Fibroblast of villous mesenchyme (primary cell): ENCODE data around the gene NPM1. TPM values are rescaled to one million over a fixed set of nuclear protein-coding genes. Genes with fewer than 3 reads are reported as not detected.

Experiments used
- DNase-seq: peaks from one replicate; pipeline ENCODE4 v3.0.0-alpha.2; 2010; ENCODE audit warnings: low read depth
- H3K4me3 ChIP-seq: 2 replicates; pipeline ENCODE4 v1.5.1; 2011; ENCODE audit warnings: low read depth, mild to moderate bottlenecking, low read length
- CTCF ChIP-seq: IDR thresholded peaks from 2 replicates; pipeline ENCODE4 v1.5.1; 2012; ENCODE audit warnings: low read depth, mild to moderate bottlenecking, low read length; ENCODE audit not compliant: insufficient read depth
- small RNA-seq: library from RNA; depleted of rRNA; stranded (forward); fragments of <200 nt; gene quantifications from one replicate; pipeline ENCODE3, GENCODE V24; 2012
- total RNA-seq: library from RNA; depleted of rRNA; stranded (reverse); fragments of >200 nt; gene quantifications from 2 replicates; pipeline ENCODE4 v1.2.3, GENCODE V29; 2012

The NPM1 gene
- total RNA-seq, 1 donor: 1,000 TPM

DNA sequence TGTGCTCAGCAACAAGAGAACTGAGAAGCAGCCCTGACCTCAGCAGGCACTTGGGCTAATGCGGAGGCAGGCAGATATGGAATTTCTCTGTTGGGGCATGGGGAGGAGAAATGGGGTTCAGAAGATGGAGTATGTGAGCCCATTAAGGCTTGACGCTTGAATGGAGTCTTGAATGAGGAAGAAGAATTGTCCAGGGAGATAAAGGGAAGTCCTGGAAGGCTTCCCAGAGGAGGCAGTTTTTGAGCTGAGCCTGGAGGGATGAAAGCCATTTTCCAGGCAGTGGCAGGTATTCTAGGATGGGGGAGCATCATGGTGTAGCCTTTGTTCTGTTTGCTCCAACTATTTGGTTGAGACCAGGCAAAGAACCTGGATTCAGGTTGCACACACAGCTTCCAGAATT lies 66.3 kb downstream of the NPM1 start:
- no peak for DNase-seq
- no peak overlapping the region for H3K4me3 ChIP-seq
- TF ChIP-seq CTCF: no peak

DNA sequence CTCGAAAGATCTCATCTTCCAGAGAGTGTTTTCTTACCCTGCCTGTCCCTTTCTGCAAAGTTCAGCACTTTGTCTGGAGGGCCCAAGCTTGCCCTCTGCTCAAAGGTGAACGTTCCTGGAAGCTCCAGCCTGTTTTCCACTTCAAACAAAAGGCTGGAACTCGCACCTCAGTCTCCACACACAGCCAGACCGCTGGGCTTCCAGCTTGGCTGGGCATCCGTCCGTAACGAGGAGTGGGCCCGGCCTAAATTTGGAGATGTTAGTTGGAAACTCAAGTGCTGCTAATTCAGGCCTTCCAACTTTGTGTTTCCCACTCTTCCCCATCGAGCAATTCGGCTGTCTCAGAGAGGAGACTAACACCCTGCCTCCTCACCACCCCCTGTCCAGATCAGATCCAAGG lies 66.9 kb downstream of the NPM1 start:
- DNase-seq: no peak
- H3K4me3 ChIP-seq: no peak overlapping the region
- TF ChIP-seq CTCF: no peak

- H3K4me3 ChIP-seq: no peak overlapping the region
- no peak for TF ChIP-seq CTCF
- DNase-seq: no peak
Observed at GRCh38 chr5:171455522-171455921, 67.9 kb downstream of the NPM1 start.

DNA sequence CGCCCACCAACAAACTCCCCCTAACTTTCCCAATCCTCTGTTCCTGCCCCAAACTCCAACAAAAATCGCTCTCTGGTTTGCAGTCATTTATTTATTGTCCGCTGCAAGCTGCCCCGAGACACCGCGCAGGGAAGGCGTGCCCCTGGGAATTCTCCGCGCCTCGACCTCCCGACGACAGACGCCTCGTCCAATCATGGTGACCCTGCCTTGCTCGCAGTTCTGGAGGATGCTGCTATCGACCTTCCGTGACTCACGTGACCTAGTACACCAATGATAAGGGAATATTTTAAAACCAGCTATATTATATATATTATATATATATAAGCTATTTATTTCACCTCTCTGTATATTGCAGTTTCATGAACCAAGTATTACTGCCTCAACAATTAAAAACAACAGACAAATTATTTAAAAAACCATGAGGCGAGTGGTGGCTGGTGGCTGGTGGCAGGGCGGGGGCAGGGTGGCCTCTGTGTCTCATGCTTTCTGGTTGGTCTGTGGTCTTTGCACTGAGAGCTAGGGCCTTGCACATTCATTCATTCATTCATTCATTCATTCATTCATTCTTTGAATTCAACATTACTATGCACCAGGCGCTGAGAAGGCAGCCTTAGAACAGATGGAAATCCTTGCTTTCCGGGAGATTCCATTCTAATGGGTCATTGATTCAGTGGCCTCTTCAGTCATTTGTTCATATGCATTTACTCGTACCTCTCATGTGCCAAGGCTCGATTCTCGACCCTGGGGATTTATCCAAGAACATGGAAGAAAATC lies 69.7 kb downstream of the NPM1 start:
- DNase-seq: no peak
- no peak overlapping the region for H3K4me3 ChIP-seq
- no peak for TF ChIP-seq CTCF

DNA sequence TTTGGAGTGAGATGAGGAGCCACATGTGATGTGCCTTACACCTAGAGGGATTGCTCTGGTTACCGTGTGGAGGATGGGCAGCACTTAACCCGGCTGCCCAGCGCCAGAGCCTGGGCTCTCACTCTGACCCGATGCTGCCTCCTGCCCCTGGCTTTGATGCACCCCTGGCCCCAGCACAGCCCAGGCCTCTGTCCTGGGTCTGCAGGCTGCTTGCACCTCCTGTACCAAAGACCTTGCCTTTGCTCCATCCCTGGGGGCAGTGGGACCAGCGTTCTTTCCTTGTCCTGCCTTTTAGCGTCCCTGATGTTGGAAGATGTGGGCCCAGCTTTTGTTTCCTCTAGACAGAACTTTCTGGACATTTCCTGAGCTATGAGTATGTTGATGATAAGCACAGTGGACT lies 72.2 kb downstream of the NPM1 start:
- DNase-seq: no peak
- no peak overlapping the region for H3K4me3 ChIP-seq
- no peak for TF ChIP-seq CTCF

Small RNA genes lying within 50 kb of the gene (small RNA-seq; reads per million reads assigned to genes)
- gene AC091980.1 (not detected), gene MIR3912 (3.4 reads per million, percentile 72 among the genes with 10 or more reads in this experiment), gene RN7SL339P (not detected), gene SNORA70J (not detected)

Other genes with a start within 250 kb of the NPM1 start
- gene TLX3, start 78.6 kb upstream of the NPM1 start, total RNA-seq: not detected in 2 replicates
- under 0.01 TPM in 1 of 2 replicates, not detected in the other for gene FGF18, start 31.8 kb downstream of the NPM1 start, total RNA-seq